Upper lobe of left lung (tissue), 6 donors: ENCODE results near the gene DGKI. TPM values are rescaled to one million over a fixed set of nuclear protein-coding genes. Genes with fewer than 3 reads are reported as not detected.

Experiments used
- ATAC-seq, 2 donors: fragments of 200-7000 bp; cut with Tn5 transposase; one replicate each; pipeline ENCODE4 v1.9.1; 2022; ENCODE audit warnings: mild to moderate bottlenecking in 2 of 2, moderate library complexity in 2 of 2; ENCODE audit not compliant: low FRiP score in 2 of 2
- DNase-seq, 2 donors: peaks; one replicate each; pipeline ENCODE4 v3.0.0-alpha.2; 2019 to 2020
- H3K27ac ChIP-seq, 4 donors: fragments of 200-600 bp; sonication (generic); one replicate each; pipeline ENCODE4 v1.5.1; 2016 to 2019
- H3K27me3 ChIP-seq, 4 donors: fragments of 200-600 bp; sonication (generic); one replicate each; pipeline ENCODE4 v1.5.1; 2017 to 2019
- H3K36me3 ChIP-seq, 4 donors: fragments of 200-600 bp; sonication (generic); one replicate each; pipeline ENCODE4 v1.5.1; 2016 to 2019
- H3K4me1 ChIP-seq, 4 donors: fragments of 200-600 bp; sonication (generic); one replicate each; pipeline ENCODE4 v1.5.1; 2018 to 2019
- H3K4me3 ChIP-seq, 4 donors: fragments of 200-600 bp; sonication (generic); one replicate each; pipeline ENCODE4 v1.5.1; 2017 to 2019; ENCODE audit warnings: mild to moderate bottlenecking in 2 of 4, moderate library complexity in 1 of 4
- H3K9me3 ChIP-seq, 4 donors: fragments of 200-600 bp; sonication (generic); one replicate each; pipeline ENCODE4 v1.5.1; 2018 to 2019
- EP300 ChIP-seq, 4 donors: sonication (generic); formaldehyde crosslinking; IDR thresholded peaks; one replicate each; pipeline ENCODE4 v1.5.1; 2017; ENCODE audit warnings: antibody characterized with exemption in 4 of 4, control low read depth in 2 of 4
- POLR2A ChIP-seq, 4 donors: fragments of 450-650 bp; IDR thresholded peaks; one replicate each; pipeline ENCODE4 v1.5.1; 2016 to 2017; ENCODE audit warnings: antibody characterized with exemption in 4 of 4, mild to moderate bottlenecking in 2 of 4
- POLR2AphosphoS5 ChIP-seq, 2 donors: sonication (generic); formaldehyde crosslinking; IDR thresholded peaks; one replicate each; pipeline ENCODE4 v1.5.1; 2017; ENCODE audit warnings: antibody characterized with exemption in 2 of 2
- whole genome bisulfite sequencing, 2 donors: methylation state at CpG; one replicate each; pipeline ENCODE4 v1.1.5; 2017 to 2018; 5-methylcytosine and 5-hydroxymethylcytosine counted together
- total RNA-seq, 6 donors: library from RNA; depleted of rRNA in 4 of 6; stranded (reverse); fragments of >200 nt in 4 of 6; gene quantifications; one replicate each; pipeline versions ENCODE4 v1.1.0 to v1.2.1, GENCODE V29; 2016 to 2021
- TF ChIP-seq, protein P1 (sequence below), 6 experiments: fragments of 450-650 bp in 4 of 6; fragments of 200-600 bp in 2 of 6; sonication (generic) in 2 of 6; IDR thresholded peaks; one replicate each; pipeline ENCODE4 v1.5.1; 2016 to 2019; ENCODE audit warnings: antibody characterized with exemption in 6 of 6
- donor health status: DM: no; HTN: no; CAD: no; lungs with moderate emphysema.
- donor health status: DM: no; HTN: yes; CAD: no; lungs with severe emphysema.

DGKI gene
- total RNA-seq, 6 donors from 2014 or later, result under 0.01 to 4.5 (median 0.34) TPM; not detected in 1

DNA sequence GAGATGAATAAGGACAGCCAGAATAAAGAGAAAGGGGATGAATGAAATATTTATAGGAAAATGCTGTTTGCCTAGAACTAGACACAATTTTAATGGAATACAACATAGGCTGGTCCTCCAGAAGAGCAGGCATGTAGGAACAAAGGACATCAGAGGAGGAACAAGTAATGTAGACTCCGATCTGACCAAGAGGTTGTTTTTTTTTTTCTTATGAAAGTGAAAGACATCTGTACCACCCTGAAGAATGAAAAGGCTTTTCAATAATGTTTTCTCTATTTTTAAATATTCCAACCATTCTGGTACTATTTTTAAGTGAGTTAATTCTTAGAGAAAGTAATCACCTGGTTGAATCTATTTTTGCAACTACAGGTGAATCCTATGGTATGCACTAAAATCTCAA is 366.4 kb downstream of the DGKI start:
- no peaks in the 10 kb centered on the region for H3K36me3 ChIP-seq
- H3K4me3 ChIP-seq, result no peak overlapping the region
- no peaks in the 10 kb centered on the region for H3K4me1 ChIP-seq
- H3K27me3 ChIP-seq, result no peaks in the 10 kb centered on the region
- H3K9me3 ChIP-seq, result no peaks in the 10 kb centered on the region
- no peak for TF ChIP-seq EP300 (IDR thresholded peaks at IDR 0.05)
- TF ChIP-seq, protein P1, sequence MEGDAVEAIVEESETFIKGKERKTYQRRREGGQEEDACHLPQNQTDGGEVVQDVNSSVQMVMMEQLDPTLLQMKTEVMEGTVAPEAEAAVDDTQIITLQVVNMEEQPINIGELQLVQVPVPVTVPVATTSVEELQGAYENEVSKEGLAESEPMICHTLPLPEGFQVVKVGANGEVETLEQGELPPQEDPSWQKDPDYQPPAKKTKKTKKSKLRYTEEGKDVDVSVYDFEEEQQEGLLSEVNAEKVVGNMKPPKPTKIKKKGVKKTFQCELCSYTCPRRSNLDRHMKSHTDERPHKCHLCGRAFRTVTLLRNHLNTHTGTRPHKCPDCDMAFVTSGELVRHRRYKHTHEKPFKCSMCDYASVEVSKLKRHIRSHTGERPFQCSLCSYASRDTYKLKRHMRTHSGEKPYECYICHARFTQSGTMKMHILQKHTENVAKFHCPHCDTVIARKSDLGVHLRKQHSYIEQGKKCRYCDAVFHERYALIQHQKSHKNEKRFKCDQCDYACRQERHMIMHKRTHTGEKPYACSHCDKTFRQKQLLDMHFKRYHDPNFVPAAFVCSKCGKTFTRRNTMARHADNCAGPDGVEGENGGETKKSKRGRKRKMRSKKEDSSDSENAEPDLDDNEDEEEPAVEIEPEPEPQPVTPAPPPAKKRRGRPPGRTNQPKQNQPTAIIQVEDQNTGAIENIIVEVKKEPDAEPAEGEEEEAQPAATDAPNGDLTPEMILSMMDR (IDR thresholded peaks at IDR 0.05), result no peak
- no peak for TF ChIP-seq POLR2AphosphoS5 (IDR thresholded peaks at IDR 0.05)
- TF ChIP-seq POLR2A (IDR thresholded peaks at IDR 0.05), result no peak
- no peak overlapping the region for H3K27ac ChIP-seq
- 69 to 94% methylated on average over 1 of the region's 1 CpG for WGBS, 2 donors
- no peak for ATAC-seq
- no peak for DNase-seq

DNA sequence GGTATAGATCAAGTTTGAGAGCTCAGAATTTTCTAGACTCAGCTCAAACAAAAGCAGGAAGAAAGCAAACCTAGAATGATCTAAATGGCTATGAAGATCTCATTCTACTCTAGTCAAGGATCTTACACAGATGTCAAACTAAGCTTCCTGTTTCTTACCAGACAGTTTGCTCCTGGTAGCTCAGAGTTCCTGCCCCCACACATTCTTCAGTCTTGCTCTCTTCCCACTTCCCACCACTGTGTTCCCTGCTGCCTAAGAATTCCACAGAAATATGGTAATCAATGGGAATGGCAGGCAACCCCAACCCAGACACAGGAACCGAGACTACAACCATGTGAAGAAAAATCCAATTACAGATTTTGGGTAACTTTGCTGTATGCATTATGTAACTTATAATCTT is 369.8 kb downstream of the DGKI start:
- 77 to 84% methylated on average over 1 of the region's 1 CpG for WGBS, 2 donors
- TF ChIP-seq POLR2AphosphoS5 (IDR thresholded peaks at IDR 0.05) (no peak), EP300 (IDR thresholded peaks at IDR 0.05) (no peak), POLR2A (IDR thresholded peaks at IDR 0.05) (no peak)
- TF ChIP-seq, protein P1 (IDR thresholded peaks at IDR 0.05), result no peak
- Histone ChIP-seq H3K27me3 (no peaks in the 10 kb centered on the region), H3K4me1 (no peaks in the 10 kb centered on the region), H3K36me3 (no peaks in the 10 kb centered on the region), H3K4me3 (no peak overlapping the region), H3K27ac (no peak overlapping the region), H3K9me3 (no peaks in the 10 kb centered on the region)
- ATAC-seq, result no peak
- DNase-seq, result no peak

DNA sequence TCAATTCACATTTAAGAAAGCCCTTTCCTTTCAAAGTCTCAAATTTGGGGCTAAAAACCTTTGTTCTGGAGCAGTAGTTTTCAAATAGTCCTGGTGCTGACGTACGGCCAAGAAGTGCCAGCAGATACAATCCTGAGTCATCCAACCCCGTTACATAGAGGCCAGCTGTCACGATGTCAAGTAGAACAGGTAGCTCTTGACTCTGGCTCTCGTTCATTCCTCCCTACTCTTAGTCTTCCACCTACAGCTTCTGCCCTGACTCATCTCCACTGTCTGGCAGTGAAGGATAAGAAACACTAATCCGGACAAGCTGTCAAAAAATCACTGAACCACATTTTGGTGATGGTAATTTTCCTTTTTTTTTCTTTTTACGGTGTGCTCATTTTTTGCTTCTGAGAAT is 370.8 kb downstream of the DGKI start:
- no peak for TF ChIP-seq POLR2AphosphoS5 (IDR thresholded peaks at IDR 0.05)
- TF ChIP-seq, protein P1 (IDR thresholded peaks at IDR 0.05), result no peak
- no peak for TF ChIP-seq EP300 (IDR thresholded peaks at IDR 0.05)
- no peak for TF ChIP-seq POLR2A (IDR thresholded peaks at IDR 0.05)
- Histone ChIP-seq H3K36me3 (no peaks in the 10 kb centered on the region), H3K4me3 (no peak overlapping the region), H3K9me3 (no peaks in the 10 kb centered on the region), H3K27ac (no peak overlapping the region), H3K4me1 (no peaks in the 10 kb centered on the region), H3K27me3 (no peaks in the 10 kb centered on the region)
- DNase-seq (no peak), ATAC-seq (no peak)
- WGBS, 2 donors, result 86 to 90% methylated on average over 7 of the region's 7 CpGs

DNA sequence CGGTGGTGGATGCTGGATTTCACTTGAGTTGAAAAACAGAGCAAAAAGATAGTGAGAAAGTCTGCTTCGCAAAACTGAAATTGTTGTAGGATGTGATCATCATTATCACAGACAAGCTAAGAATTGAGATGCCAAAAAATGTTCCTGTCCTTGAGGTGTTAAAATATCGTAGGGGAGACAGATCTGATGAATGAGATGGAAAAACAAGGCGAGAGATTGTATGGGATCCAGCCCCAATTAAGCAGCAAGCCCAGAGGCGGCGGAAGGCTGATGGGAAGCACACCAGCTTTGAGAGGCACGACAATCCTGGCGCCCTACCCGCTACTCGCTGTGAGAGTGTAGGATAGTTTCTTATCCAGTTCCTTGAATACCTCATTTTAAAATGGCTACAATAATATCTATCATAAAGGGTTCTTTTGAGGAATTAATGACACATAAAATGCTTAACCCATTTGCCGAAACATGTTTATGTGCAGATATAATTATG is 372.2 kb downstream of the DGKI start:
- Histone ChIP-seq H3K4me1 (no peaks in the 10 kb centered on the region), H3K4me3 (no peak overlapping the region), H3K27me3 (no peaks in the 10 kb centered on the region), H3K27ac (no peak overlapping the region), H3K36me3 (no peaks in the 10 kb centered on the region), H3K9me3 (no peaks in the 10 kb centered on the region)
- 87 to 90% methylated on average over 11 of the region's 11 CpGs for WGBS, 2 donors
- TF ChIP-seq POLR2AphosphoS5 (IDR thresholded peaks at IDR 0.05), result no peak
- TF ChIP-seq, protein P1 (IDR thresholded peaks at IDR 0.05), result no peak
- TF ChIP-seq EP300 (IDR thresholded peaks at IDR 0.05), result no peak
- no peak for TF ChIP-seq POLR2A (IDR thresholded peaks at IDR 0.05)
- ATAC-seq, result no peak
- no peak for DNase-seq

DNA sequence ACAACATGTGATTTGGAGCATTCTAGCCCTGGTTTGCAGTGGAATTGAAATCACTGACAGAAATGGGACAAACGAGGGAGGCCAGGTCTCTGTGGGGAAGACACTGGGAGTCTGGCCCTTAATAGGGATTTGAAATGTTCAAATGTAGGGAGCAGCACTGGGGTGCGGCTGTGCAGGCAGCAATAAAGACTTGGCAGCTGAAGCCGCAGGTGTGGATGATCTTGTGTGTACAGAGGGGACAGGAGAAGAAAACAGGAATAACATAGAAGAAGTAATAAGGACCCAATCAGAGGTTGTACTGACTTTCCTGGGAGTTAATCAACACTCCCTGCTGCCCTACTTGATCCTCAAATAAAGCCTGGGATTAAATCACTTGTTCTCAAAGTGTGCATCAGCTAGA is 375.6 kb downstream of the DGKI start:
- H3K4me3 ChIP-seq, result no peak overlapping the region
- no peaks in the 10 kb centered on the region for H3K36me3 ChIP-seq
- no peaks in the 10 kb centered on the region for H3K9me3 ChIP-seq
- H3K4me1 ChIP-seq, result no peaks in the 10 kb centered on the region
- no peak for DNase-seq
- WGBS, 2 donors, result 67 to 68% methylated on average over 3 of the region's 3 CpGs
- no peaks in the 10 kb centered on the region for H3K27me3 ChIP-seq
- TF ChIP-seq POLR2A (IDR thresholded peaks at IDR 0.05) (no peak), POLR2AphosphoS5 (IDR thresholded peaks at IDR 0.05) (no peak), EP300 (IDR thresholded peaks at IDR 0.05) (no peak)
- TF ChIP-seq, protein P1 (IDR thresholded peaks at IDR 0.05), result no peak
- no peak overlapping the region for H3K27ac ChIP-seq
- ATAC-seq, result no peak
